Adrenal gland (tissue), 5 donors: ENCODE measurements around the gene GPR83.

Experiments
- POLR2A ChIP-seq, 2 donors: fragments of 450-650 bp; IDR thresholded peaks; one replicate each; pipeline ENCODE4 v1.6.1; 2017; ENCODE audit warnings: antibody characterized with exemption in 2 of 2, mild to moderate bottlenecking in 2 of 2, moderate library complexity in 1 of 2
- TF ChIP-seq, protein P1 (sequence below), 6 experiments: fragments of 450-650 bp in 4 of 6; fragments of 200-600 bp in 2 of 6; sonication (generic) in 1 of 6; IDR thresholded peaks; 1 replicate in 5 of 6; 2 replicates in 1 of 6; pipeline versions ENCODE4 v1.5.1 to v1.8.0; 2016 to 2021; ENCODE audit warnings: antibody characterized with exemption in 6 of 6, mild to moderate bottlenecking in 2 of 6, moderate library complexity in 1 of 6
- donor health status: DM: no; HTN: no; CAD: no.

- TF ChIP-seq, protein P1, sequence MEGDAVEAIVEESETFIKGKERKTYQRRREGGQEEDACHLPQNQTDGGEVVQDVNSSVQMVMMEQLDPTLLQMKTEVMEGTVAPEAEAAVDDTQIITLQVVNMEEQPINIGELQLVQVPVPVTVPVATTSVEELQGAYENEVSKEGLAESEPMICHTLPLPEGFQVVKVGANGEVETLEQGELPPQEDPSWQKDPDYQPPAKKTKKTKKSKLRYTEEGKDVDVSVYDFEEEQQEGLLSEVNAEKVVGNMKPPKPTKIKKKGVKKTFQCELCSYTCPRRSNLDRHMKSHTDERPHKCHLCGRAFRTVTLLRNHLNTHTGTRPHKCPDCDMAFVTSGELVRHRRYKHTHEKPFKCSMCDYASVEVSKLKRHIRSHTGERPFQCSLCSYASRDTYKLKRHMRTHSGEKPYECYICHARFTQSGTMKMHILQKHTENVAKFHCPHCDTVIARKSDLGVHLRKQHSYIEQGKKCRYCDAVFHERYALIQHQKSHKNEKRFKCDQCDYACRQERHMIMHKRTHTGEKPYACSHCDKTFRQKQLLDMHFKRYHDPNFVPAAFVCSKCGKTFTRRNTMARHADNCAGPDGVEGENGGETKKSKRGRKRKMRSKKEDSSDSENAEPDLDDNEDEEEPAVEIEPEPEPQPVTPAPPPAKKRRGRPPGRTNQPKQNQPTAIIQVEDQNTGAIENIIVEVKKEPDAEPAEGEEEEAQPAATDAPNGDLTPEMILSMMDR (IDR thresholded peaks at IDR 0.05): no peak
- TF ChIP-seq POLR2A (IDR thresholded peaks at IDR 0.05): no peak
Observed at GRCh38 chr11:94401773-94402265, 600 bp upstream of the GPR83 start.
